H9 (cell line): ENCODE data around the gene UBE2D2. TPM values are rescaled to one million over a fixed set of nuclear protein-coding genes. Genes with fewer than 3 reads are reported as not detected.

Experiments
- DNase-seq: peaks from one replicate; pipeline ENCODE4 v3.0.0-alpha.2; 2017
- H2AFZ ChIP-seq: one replicate; pipeline ENCODE4 v1.6.1; 2013; ENCODE audit warnings: mild to moderate bottlenecking, low read length, control low read depth, moderate library complexity
- H2AK5ac ChIP-seq: 2 replicates; pipeline ENCODE4 v1.6.1; 2013; ENCODE audit warnings: low read length, control low read depth, mixed read lengths; ENCODE audit not compliant: insufficient read length
- H2BK120ac ChIP-seq: one replicate; pipeline ENCODE4 v1.6.1; 2013; ENCODE audit warnings: low read depth, mild to moderate bottlenecking, low read length, control low read depth, inconsistent platforms; ENCODE audit not compliant: poor library complexity, severe bottlenecking
- H2BK12ac ChIP-seq: 2 replicates; pipeline ENCODE4 v1.6.1; 2013; ENCODE audit warnings: low read length, control low read depth, mixed read lengths, low read depth; ENCODE audit not compliant: insufficient read length
- H2BK15ac ChIP-seq: 2 replicates; pipeline ENCODE4 v1.6.1; 2013; ENCODE audit warnings: low read depth, low read length, control low read depth
- H2BK20ac ChIP-seq: one replicate; pipeline ENCODE4 v1.6.1; 2013; ENCODE audit warnings: low read depth, mild to moderate bottlenecking, low read length, control low read depth, inconsistent platforms; ENCODE audit not compliant: poor library complexity, severe bottlenecking
- H2BK5ac ChIP-seq: 2 replicates; pipeline ENCODE4 v1.6.1; 2013; ENCODE audit warnings: low read length, control low read depth, mixed read lengths; ENCODE audit not compliant: insufficient read length
- H3K14ac ChIP-seq: 2 replicates; pipeline ENCODE4 v1.6.1; 2013; ENCODE audit warnings: low read length, control low read depth; ENCODE audit not compliant: insufficient read depth
- H3K18ac ChIP-seq: 2 replicates; pipeline ENCODE4 v1.6.1; 2013; ENCODE audit warnings: low read depth, mild to moderate bottlenecking, mixed read lengths, low read length, control low read depth; ENCODE audit not compliant: insufficient read length
- H3K23ac ChIP-seq: 2 replicates; pipeline ENCODE4 v1.6.1; 2013; ENCODE audit warnings: low read length, control low read depth, mixed read lengths, low read depth; ENCODE audit not compliant: insufficient read length
- H3K23me2 ChIP-seq: 2 replicates; pipeline ENCODE4 v1.6.1; 2013; ENCODE audit warnings: low read depth, mild to moderate bottlenecking, mixed read lengths, low read length, control low read depth; ENCODE audit not compliant: insufficient read length, poor library complexity, severe bottlenecking
- H3K27ac ChIP-seq: 2 replicates; pipeline ENCODE4 v1.5.1; 2013; ENCODE audit warnings: low read length, control low read depth, mixed read lengths, low read depth; ENCODE audit not compliant: insufficient read length
- H3K27me3 ChIP-seq: 2 replicates; pipeline ENCODE4 v1.6.1; 2013; ENCODE audit warnings: low read length, control low read depth, inconsistent platforms; ENCODE audit not compliant: insufficient read depth
- H3K4ac ChIP-seq: 2 replicates; pipeline ENCODE4 v1.6.1; 2013; ENCODE audit warnings: low read depth, mild to moderate bottlenecking, control low read depth, inconsistent platforms, low read length, moderate library complexity
- H3K4me1 ChIP-seq: 2 replicates; pipeline ENCODE4 v1.6.1; 2013; ENCODE audit warnings: low read length, control low read depth, inconsistent platforms; ENCODE audit not compliant: insufficient read depth
- H3K4me2 ChIP-seq: 2 replicates; pipeline ENCODE4 v1.6.1; 2013; ENCODE audit warnings: low read length, control low read depth, mixed read lengths; ENCODE audit not compliant: insufficient read length, insufficient read depth
- H3K56ac ChIP-seq: 2 replicates; pipeline ENCODE4 v1.6.1; 2013; ENCODE audit warnings: low read depth, mild to moderate bottlenecking, mixed read lengths, low read length, control low read depth; ENCODE audit not compliant: insufficient read length
- H3K79me1 ChIP-seq: 2 replicates; pipeline ENCODE4 v1.6.1; 2013; ENCODE audit warnings: low read depth, mild to moderate bottlenecking, moderate library complexity, low read length, control low read depth, inconsistent platforms; ENCODE audit not compliant: insufficient read depth, poor library complexity, severe bottlenecking
- H3K79me2 ChIP-seq: 2 replicates; pipeline ENCODE4 v1.6.1; 2013; ENCODE audit warnings: low read length, control low read depth, inconsistent platforms; ENCODE audit not compliant: insufficient read depth
- H3K9ac ChIP-seq: 2 replicates; pipeline ENCODE4 v1.6.1; 2013; ENCODE audit warnings: low read length, control low read depth, mixed read lengths; ENCODE audit not compliant: insufficient read length; ENCODE audit errors: extremely low read depth
- H3K9me3 ChIP-seq: one replicate; pipeline ENCODE4 v1.6.1; 2013; ENCODE audit warnings: low read depth, low read length, inconsistent platforms; ENCODE audit not compliant: control insufficient read depth
- H3T11ph ChIP-seq: one replicate; pipeline ENCODE4 v1.6.1; 2013; ENCODE audit warnings: mild to moderate bottlenecking, low read length, control low read depth, inconsistent platforms
- H4K20me1 ChIP-seq: one replicate; pipeline ENCODE4 v1.6.1; 2013; ENCODE audit not compliant: control insufficient read depth, insufficient read length, insufficient read depth
- H4K5ac ChIP-seq: 2 replicates; pipeline ENCODE4 v1.6.1; 2013; ENCODE audit warnings: low read depth, mild to moderate bottlenecking, mixed read lengths, low read length, control low read depth; ENCODE audit not compliant: insufficient read length
- H4K8ac ChIP-seq: replicated peaks from 2 replicates; pipeline ENCODE4 v1.6.1; 2013; ENCODE audit warnings: low read length, control low read depth, mixed read lengths, low read depth; ENCODE audit not compliant: insufficient read length
- H4K91ac ChIP-seq: 2 replicates; pipeline ENCODE4 v1.6.1; 2013; ENCODE audit warnings: low read depth, mild to moderate bottlenecking, moderate library complexity, mixed read lengths, low read length, control low read depth; ENCODE audit not compliant: insufficient read length
- H3K27ac Mint-ChIP-seq, 3 experiments: 2 replicates in 2 of 3; 3 replicates in 1 of 3; pipeline ENCODE4 v1.8.0; 2020 to 2021; ENCODE audit warnings: mixed read lengths in 3 of 3, mild to moderate bottlenecking in 1 of 3, moderate library complexity in 1 of 3
- H3K27me3 Mint-ChIP-seq: 2 replicates; pipeline ENCODE4 v1.8.0; 2021; ENCODE audit warnings: low read depth, mild to moderate bottlenecking, moderate library complexity, mixed read lengths
- H3K36me3 Mint-ChIP-seq, 3 experiments: 2 replicates in 2 of 3; 3 replicates in 1 of 3; pipeline ENCODE4 v1.8.0; 2020 to 2021; ENCODE audit warnings: low read depth in 3 of 3, mixed read lengths in 3 of 3; ENCODE audit not compliant: insufficient read depth in 1 of 3
- H3K4me1 Mint-ChIP-seq, 2 experiments: 2 replicates each; pipeline ENCODE4 v1.8.0; 2020; ENCODE audit warnings: mixed read lengths in 2 of 2
- H3K4me3 Mint-ChIP-seq, 2 experiments: 2 replicates in 1 of 2; 3 replicates in 1 of 2; pipeline ENCODE4 v1.8.0; 2020 to 2021; ENCODE audit warnings: mild to moderate bottlenecking in 2 of 2, mixed read lengths in 2 of 2, moderate library complexity in 1 of 2
- H3K9me3 Mint-ChIP-seq, 2 experiments: 2 replicates in 1 of 2; 3 replicates in 1 of 2; pipeline ENCODE4 v1.8.0; 2020; ENCODE audit warnings: mild to moderate bottlenecking in 2 of 2, mixed read lengths in 2 of 2, moderate library complexity in 1 of 2
- CTCF ChIP-seq: fragments of 200-600 bp; sonication (generic); conservative IDR thresholded peaks from 3 replicates; pipeline ENCODE4 v1.8.0; 2021; ENCODE audit warnings: antibody characterized with exemption, mild to moderate bottlenecking
- WGBS: extraction: QIAGEN DNeasy Blood & Tissue Kit; methylation state at CpG from one replicate; pipeline ENCODE4 v1.1.7; 2013; ENCODE audit warnings: missing lambda C conversion rate, low lambda C conversion rate, mixed read lengths; ENCODE audit not compliant: insufficient read length; ENCODE audit errors: extremely low coverage; 5-methylcytosine and 5-hydroxymethylcytosine counted together
- total RNA-seq: library from RNA; stranded (reverse); gene quantifications from 2 replicates; pipeline ENCODE4 v1.2.1, GENCODE V29; 2021

UBE2D2 gene
- total RNA-seq, 1 experiment from 2014 or later, result 236 TPM

GRCh38 chr5:139634028-139634325 is 72.8 kb downstream of the UBE2D2 start:
- Histone ChIP-seq H2BK15ac (no peak overlapping the region), H3K9me3 (no peaks in the 10 kb centered on the region), H4K91ac (no peak overlapping the region), H3K56ac (no peak overlapping the region), H2BK5ac (no peak overlapping the region), H3K4ac (no peak overlapping the region), H3T11ph (no peak overlapping the region), H2AK5ac (no peak overlapping the region), H3K23me2 (no peaks in the 10 kb centered on the region), H2BK12ac (no peak overlapping the region), H3K14ac (no peak overlapping the region), H3K4me1 (peaks cover 20% of the 10 kb centered on the region; the same call in 1 of the 2 replicates), H3K23ac (no peak overlapping the region), H2AFZ (no peak overlapping the region), H3K18ac (no peak overlapping the region), H2BK20ac (no peak overlapping the region), H2BK120ac (no peak overlapping the region), H3K9ac (no peak overlapping the region), H3K4me2 (no peak overlapping the region), H3K27me3 (no peaks in the 10 kb centered on the region), H3K79me2 (no peaks in the 10 kb centered on the region), H4K20me1 (no peaks in the 10 kb centered on the region), H4K5ac (no peak overlapping the region), H3K27ac (no peak overlapping the region), H4K8ac (no peak overlapping the region), H3K79me1 (no peaks in the 10 kb centered on the region)
- H3K27me3 Mint-ChIP-seq, result peaks cover 3% of the 10 kb centered on the region; the same call in 1 of the 2 replicates
- no peak overlapping the region for H3K4me3 Mint-ChIP-seq
- WGBS, result no CpG with 5 or more reads among the region's 2 CpGs
- peaks cover 39 to 46% of the 10 kb centered on the region in 2 experiments for H3K4me1 Mint-ChIP-seq
- H3K9me3 Mint-ChIP-seq, result no peaks in the 10 kb centered on the region
- H3K36me3 Mint-ChIP-seq, result peaks cover 3 to 14% (median 4%) of the 10 kb centered on the region in 3 experiments; a peak in 5 of 7 replicates
- no peak for TF ChIP-seq CTCF
- H3K27ac Mint-ChIP-seq, result peak overlapping the region in 1 of 3 experiments; percentile 44; a peak in 2 of 7 replicates
- DNase-seq, result no peak
